ENCODE results near the gene AFG1L.
"Not testable (repeated sequence)": the region's sequence is repeated elsewhere in the genome, so short reads cannot be mapped to it uniquely, and the experiment has no call there.

The AFG1L gene

GRCh38 chr6:108407904-108408827 lies 113.3 kb downstream of the AFG1L start:
- FAIRE-seq (no peak), DNase-seq (ENCODE audit: low spot score) (no peak)

- DNase-seq (ENCODE audit: low spot score) (no peak), FAIRE-seq (no peak)
Observed at GRCh38 chr6:108408861-108409260, 114.0 kb downstream of the AFG1L start.

GRCh38 chr6:108416047-108416833 lies 121.4 kb downstream of the AFG1L start:
- not testable (repeated sequence) for FAIRE-seq; DNase-seq (ENCODE audit: low spot score)

GRCh38 chr6:108417027-108417426 lies 122.2 kb downstream of the AFG1L start:
- DNase-seq (ENCODE audit: low spot score) (no peak), FAIRE-seq (no peak)

GRCh38 chr6:108419474-108419873 lies 124.6 kb downstream of the AFG1L start:
- FAIRE-seq (no peak), DNase-seq (ENCODE audit: low spot score) (no peak)

GRCh38 chr6:108419934-108420609 lies 125.2 kb downstream of the AFG1L start:
- FAIRE-seq, result peak; percentile 65

GRCh38 chr6:108421366-108421765 lies 126.5 kb downstream of the AFG1L start:
- no peak for DNase-seq (ENCODE audit: low spot score)
- no peak for FAIRE-seq

More at GRCh38 chr6:108419934-108420609, 125.2 kb downstream of the AFG1L start:
- no peak for DNase-seq (ENCODE audit: low spot score)

GRCh38 chr6:108423982-108424705 lies 129.3 kb downstream of the AFG1L start:
- DNase-seq (ENCODE audit: low spot score) (no peak), FAIRE-seq (no peak)

- no peak for FAIRE-seq
- DNase-seq (ENCODE audit: low spot score), result no peak
Observed at GRCh38 chr6:108425428-108425827, 130.6 kb downstream of the AFG1L start.

- no peak for FAIRE-seq
- DNase-seq (ENCODE audit: low spot score), result no peak
Observed at GRCh38 chr6:108432143-108432542, 137.3 kb downstream of the AFG1L start.

GRCh38 chr6:108432792-108433191 lies 137.9 kb downstream of the AFG1L start:
- FAIRE-seq (no peak), DNase-seq (ENCODE audit: low spot score) (no peak)

GRCh38 chr6:108434222-108434621 lies 139.4 kb downstream of the AFG1L start:
- FAIRE-seq (no peak), DNase-seq (ENCODE audit: low spot score) (no peak)

GRCh38 chr6:108435391-108435790 lies 140.5 kb downstream of the AFG1L start:
- no peak for DNase-seq (ENCODE audit: low spot score)
- no peak for FAIRE-seq

- DNase-seq (ENCODE audit: low spot score) (no peak), FAIRE-seq (no peak)
Observed at GRCh38 chr6:108436771-108437170, 141.9 kb downstream of the AFG1L start.

- no peak for DNase-seq (ENCODE audit: low spot score)
- no peak for FAIRE-seq
Observed at GRCh38 chr6:108437821-108438220, 143.0 kb downstream of the AFG1L start.

- DNase-seq (ENCODE audit: low spot score), result no peak
- no peak for FAIRE-seq
Observed at GRCh38 chr6:108438918-108439317, 144.1 kb downstream of the AFG1L start.

- DNase-seq (ENCODE audit: low spot score) (no peak), FAIRE-seq (no peak)
Observed at GRCh38 chr6:108441141-108441540, 146.3 kb downstream of the AFG1L start.

- DNase-seq (ENCODE audit: low spot score) (no peak), FAIRE-seq (no peak)
Observed at GRCh38 chr6:108442770-108443520, 148.1 kb downstream of the AFG1L start.

GRCh38 chr6:108446629-108447150 lies 151.8 kb downstream of the AFG1L start:
- no peak for FAIRE-seq

GRCh38 chr6:108448481-108448880 lies 153.6 kb downstream of the AFG1L start:
- FAIRE-seq, result no peak
- no peak for DNase-seq (ENCODE audit: low spot score)

More at GRCh38 chr6:108446629-108447150, 151.8 kb downstream of the AFG1L start:
- DNase-seq (ENCODE audit: low spot score), result no peak
